Measurements from ENCODE around the gene FAM53A.

DNA sequence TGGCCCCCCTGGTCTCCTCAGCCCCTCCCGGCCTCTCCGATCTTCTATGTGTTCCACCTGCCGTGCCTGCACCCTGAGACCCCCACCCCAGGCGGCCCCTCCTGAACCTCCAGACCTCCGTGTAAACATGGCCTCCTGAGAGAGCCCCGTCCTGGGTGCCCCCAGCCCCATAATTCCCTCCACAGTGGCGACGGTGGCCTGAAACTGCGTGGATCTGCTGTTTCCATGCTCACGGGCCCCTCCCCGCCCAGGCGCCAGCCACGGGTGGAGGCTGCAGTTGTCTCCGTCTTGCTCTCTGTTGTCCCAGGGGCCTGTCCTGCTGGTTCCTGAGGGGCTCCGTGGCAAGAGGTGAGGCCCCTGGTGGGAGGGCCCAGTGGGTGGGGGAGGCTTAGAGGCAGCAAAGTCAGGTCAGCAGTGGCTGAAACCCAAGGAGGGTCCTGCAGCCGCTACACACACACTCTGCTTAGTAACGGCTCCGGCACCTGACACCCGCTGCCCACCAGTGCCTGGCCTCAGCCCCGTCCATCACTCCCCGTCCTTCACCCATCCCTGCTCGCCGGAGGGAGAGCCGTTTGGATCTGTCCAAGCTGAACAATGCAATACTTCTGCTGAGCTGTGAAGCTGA, 75.8 kb downstream of the FAM53A start:
- no peak for TF ChIP-seq POLR2A (IDR thresholded peaks at IDR 0.05; ENCODE audit: low read length)
- TF ChIP-seq GATA1 (IDR thresholded peaks at IDR 0.05; ENCODE audit: low read depth, low read length) = no peak

Measured in erythroblast (primary cell).